Glutamatergic neuron (in vitro differentiated cells): Measurements from ENCODE around the gene LCT. TPM values are rescaled to one million over a fixed set of nuclear protein-coding genes. Genes with fewer than 3 reads are reported as not detected.

Source experiments
- DNase-seq: peaks from one replicate; pipeline ENCODE4 v3.0.0; 2022
- H3K27ac Mint-ChIP-seq: one replicate; pipeline ENCODE4 v1.8.0; 2020; ENCODE audit warnings: mild to moderate bottlenecking, mixed read lengths, inconsistent platforms; ENCODE audit not compliant: unreplicated experiment
- H3K27me3 Mint-ChIP-seq: one replicate; pipeline ENCODE4 v1.8.0; 2020; ENCODE audit warnings: mild to moderate bottlenecking, moderate library complexity, mixed read lengths, inconsistent platforms; ENCODE audit not compliant: unreplicated experiment
- H3K36me3 Mint-ChIP-seq: one replicate; pipeline ENCODE4 v1.8.0; 2020; ENCODE audit warnings: mild to moderate bottlenecking, mixed read lengths, inconsistent platforms; ENCODE audit not compliant: unreplicated experiment
- H3K4me1 Mint-ChIP-seq: one replicate; pipeline ENCODE4 v1.8.0; 2020; ENCODE audit warnings: mild to moderate bottlenecking, low read depth, mixed read lengths, inconsistent platforms; ENCODE audit not compliant: unreplicated experiment
- H3K4me3 Mint-ChIP-seq: one replicate; pipeline ENCODE4 v1.8.0; 2020; ENCODE audit warnings: mild to moderate bottlenecking, mixed read lengths, inconsistent platforms; ENCODE audit not compliant: unreplicated experiment
- H3K9me3 Mint-ChIP-seq: one replicate; pipeline ENCODE4 v1.8.0; 2020; ENCODE audit warnings: mild to moderate bottlenecking, moderate library complexity, mixed read lengths, inconsistent platforms; ENCODE audit not compliant: unreplicated experiment
- total RNA-seq: library from RNA; stranded (reverse); fragmentation: NEBNext Ultra II Directional; extraction: Animal tissue kit (Norgen Biotek cat#: 25700); gene quantifications from one replicate; pipeline ENCODE4 v1.2.1, GENCODE V29; 2021; ENCODE audit not compliant: unreplicated experiment
- TF ChIP-seq, protein P1 (sequence below): fragments of 200-600 bp; sonication (generic); IDR thresholded peaks from one replicate; pipeline ENCODE4 v1.5.0; 2021; ENCODE audit not compliant: partially characterized antibody, unreplicated experiment

LCT gene
- total RNA-seq, 1 donor from 2014 or later, result not detected

DNA sequence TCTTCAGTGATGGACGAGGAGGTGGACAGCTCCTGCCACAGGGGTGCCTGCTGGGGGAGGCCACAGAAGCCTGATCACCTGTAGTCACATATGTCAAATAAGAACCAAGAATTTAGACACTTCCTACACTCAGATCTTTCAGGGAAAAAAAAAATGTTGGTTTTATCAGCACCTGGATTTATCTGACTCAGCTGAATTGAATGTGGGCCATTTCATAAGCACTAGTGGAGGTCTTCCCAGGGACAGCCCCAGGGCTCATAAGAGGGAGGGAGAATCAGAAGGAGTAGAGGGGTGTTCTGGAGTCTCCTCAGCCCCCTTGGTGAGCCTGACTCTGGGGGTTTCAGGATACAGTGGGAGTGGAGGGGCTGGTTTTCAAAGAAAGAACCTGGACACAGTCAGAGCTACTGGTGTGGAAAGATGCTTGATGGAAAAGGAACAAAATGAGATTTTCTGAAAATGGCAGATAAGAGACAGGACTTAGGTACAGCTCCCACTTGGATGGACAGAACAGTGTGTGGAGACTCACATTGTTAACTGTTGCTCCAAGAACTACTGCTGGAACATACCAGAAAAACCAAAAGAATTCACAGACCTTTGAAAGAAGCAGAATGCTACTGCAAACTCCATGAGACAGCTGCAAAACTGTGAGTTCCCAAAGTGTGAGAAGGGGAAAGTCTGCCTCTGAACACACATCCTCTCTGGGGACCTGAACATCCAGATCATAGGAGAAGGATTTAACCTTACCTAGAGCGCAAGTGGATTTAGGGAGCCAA is 45.4 kb downstream of the LCT start:
- Mint-ChIP-seq H3K27ac (no peak overlapping the region), H3K27me3 (peaks cover 2% of the 10 kb centered on the region), H3K9me3 (peaks cover 2% of the 10 kb centered on the region), H3K4me1 (no peaks in the 10 kb centered on the region), H3K36me3 (peaks cover 10% of the 10 kb centered on the region), H3K4me3 (no peak overlapping the region)
- no peak for DNase-seq
- TF ChIP-seq, protein P1, sequence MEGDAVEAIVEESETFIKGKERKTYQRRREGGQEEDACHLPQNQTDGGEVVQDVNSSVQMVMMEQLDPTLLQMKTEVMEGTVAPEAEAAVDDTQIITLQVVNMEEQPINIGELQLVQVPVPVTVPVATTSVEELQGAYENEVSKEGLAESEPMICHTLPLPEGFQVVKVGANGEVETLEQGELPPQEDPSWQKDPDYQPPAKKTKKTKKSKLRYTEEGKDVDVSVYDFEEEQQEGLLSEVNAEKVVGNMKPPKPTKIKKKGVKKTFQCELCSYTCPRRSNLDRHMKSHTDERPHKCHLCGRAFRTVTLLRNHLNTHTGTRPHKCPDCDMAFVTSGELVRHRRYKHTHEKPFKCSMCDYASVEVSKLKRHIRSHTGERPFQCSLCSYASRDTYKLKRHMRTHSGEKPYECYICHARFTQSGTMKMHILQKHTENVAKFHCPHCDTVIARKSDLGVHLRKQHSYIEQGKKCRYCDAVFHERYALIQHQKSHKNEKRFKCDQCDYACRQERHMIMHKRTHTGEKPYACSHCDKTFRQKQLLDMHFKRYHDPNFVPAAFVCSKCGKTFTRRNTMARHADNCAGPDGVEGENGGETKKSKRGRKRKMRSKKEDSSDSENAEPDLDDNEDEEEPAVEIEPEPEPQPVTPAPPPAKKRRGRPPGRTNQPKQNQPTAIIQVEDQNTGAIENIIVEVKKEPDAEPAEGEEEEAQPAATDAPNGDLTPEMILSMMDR, result no peak

DNA sequence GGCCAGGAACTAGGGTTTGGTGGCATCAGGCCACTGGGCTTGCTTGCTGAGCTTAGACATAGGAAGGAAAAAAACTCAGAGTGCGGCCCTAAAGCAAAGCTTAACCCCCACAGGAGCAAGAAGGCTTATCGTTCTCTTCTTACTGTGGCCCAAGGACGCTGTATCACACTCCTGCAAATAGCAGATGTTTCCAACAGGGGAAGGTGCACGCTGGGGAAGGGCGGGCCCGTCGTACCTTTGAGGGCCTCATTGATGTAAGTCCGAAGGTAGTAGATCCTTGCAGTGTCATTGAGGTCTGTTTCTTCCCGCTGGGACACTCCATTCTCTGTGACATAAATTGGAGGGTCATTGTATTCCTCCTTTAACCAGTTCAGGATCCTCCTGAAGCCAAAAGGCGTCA is 46.6 kb downstream of the LCT start:
- Mint-ChIP-seq H3K27me3 (peaks cover 6% of the 10 kb centered on the region), H3K4me3 (no peak overlapping the region), H3K36me3 (peaks cover 15% of the 10 kb centered on the region), H3K4me1 (no peaks in the 10 kb centered on the region), H3K9me3 (peaks cover 3% of the 10 kb centered on the region), H3K27ac (no peak overlapping the region)
- DNase-seq, result no peak
- TF ChIP-seq, protein P1, result no peak

DNA sequence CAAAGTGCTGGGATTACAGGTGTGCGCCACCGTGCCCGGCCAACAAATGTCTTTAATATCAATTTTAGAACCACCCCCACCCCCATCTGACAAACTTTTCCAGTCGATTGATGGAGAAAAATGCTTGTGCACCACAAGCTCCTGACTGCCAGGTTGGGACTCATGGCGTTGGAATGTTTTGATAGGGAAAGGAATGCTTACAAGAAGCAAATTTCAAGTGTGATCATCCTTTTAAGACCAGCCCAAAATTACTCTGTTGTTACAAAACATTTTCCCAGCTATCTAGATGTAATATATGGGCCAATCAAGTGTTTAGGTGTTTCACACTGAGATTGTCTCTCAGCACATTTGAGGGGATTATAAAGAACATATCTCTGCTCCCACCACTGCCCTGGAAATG is 50.2 kb downstream of the LCT start:
- DNase-seq, result no peak
- H3K27ac Mint-ChIP-seq, result no peak overlapping the region
- H3K4me1 Mint-ChIP-seq, result peaks cover 4% of the 10 kb centered on the region
- TF ChIP-seq, protein P1, result no peak
- peaks cover 3% of the 10 kb centered on the region for H3K9me3 Mint-ChIP-seq
- H3K27me3 Mint-ChIP-seq, result peaks cover 6% of the 10 kb centered on the region
- no peak overlapping the region for H3K4me3 Mint-ChIP-seq
- H3K36me3 Mint-ChIP-seq, result peaks cover 21% of the 10 kb centered on the region

DNA sequence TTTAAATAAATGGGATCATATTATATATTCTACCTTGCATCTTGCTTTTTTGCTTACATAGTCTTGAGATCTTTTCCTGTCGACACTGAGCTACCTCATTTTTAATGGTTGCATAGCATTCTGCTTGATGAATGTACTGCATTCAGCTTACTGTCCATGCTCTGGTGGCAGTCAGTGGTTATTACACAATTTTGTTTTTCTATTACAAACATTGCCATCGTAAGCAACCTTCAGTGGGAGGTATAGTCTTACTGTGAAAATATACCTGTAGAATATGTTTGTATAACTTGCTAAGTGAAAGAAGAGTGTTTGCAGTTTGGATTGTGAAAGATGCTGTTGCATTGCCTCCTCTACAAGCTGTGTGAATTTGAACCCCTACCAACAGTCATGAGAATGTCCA is 52.0 kb downstream of the LCT start:
- H3K27me3 Mint-ChIP-seq, result peaks cover 4% of the 10 kb centered on the region
- no peak overlapping the region for H3K27ac Mint-ChIP-seq
- TF ChIP-seq, protein P1, result peak; percentile 47
- H3K9me3 Mint-ChIP-seq, result peaks cover 3% of the 10 kb centered on the region
- H3K4me3 Mint-ChIP-seq, result no peak overlapping the region
- peaks cover 4% of the 10 kb centered on the region for H3K4me1 Mint-ChIP-seq
- no peak for DNase-seq
- H3K36me3 Mint-ChIP-seq, result peaks cover 16% of the 10 kb centered on the region

DNA sequence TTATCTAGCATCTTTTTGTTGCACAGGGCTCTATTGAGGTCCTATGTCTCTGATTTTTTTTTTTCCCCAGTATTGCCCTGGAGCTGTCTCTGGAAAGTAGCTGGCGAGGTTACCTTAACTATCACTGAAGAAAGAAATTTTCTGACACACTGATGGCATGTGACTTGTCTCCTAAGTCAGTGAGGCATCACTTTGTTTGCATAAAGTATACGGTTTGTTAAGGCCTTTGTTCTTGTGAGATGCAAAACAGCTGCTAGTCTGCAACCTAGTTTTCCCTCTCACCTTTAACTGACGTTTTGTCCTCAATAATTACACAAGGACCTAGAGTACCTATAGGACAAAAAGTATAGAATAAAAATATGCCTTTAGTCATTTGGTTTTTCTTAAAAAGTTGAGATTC is 53.5 kb downstream of the LCT start:
- Mint-ChIP-seq H3K4me1 (peaks cover 4% of the 10 kb centered on the region), H3K27ac (no peak overlapping the region), H3K27me3 (peaks cover 4% of the 10 kb centered on the region), H3K9me3 (peaks cover 3% of the 10 kb centered on the region), H3K4me3 (no peak overlapping the region), H3K36me3 (peaks cover 16% of the 10 kb centered on the region)
- no peak for DNase-seq
- TF ChIP-seq, protein P1, result no peak
